ENCODE data around the gene ROS1.

ROS1 gene

GRCh38 chr6:117311310-117311709 lies 114.4 kb downstream of the ROS1 start:
- H3K4me1 ChIP-seq (ENCODE audit: control insufficient read depth in 1 of 2, insufficient read depth in 1 of 2, low read depth in 1 of 2, low read length in 1 of 2), result no peaks in the 10 kb centered on the region
- H3K9me3 ChIP-seq, result no peaks in the 10 kb centered on the region
- H3K27ac ChIP-seq, result no peak overlapping the region
- H3K36me3 ChIP-seq, result no peaks in the 10 kb centered on the region
- H3K4me3 ChIP-seq (ENCODE audit: low read depth in 1 of 2, low read length in 1 of 2), result no peak overlapping the region
- no peaks in the 10 kb centered on the region for H3K27me3 ChIP-seq
- no peak for TF ChIP-seq CTCF (IDR thresholded peaks at IDR 0.05)

GRCh38 chr6:117309611-117310010 lies 116.1 kb downstream of the ROS1 start:
- no peak overlapping the region for H3K27ac ChIP-seq
- H3K4me3 ChIP-seq (ENCODE audit: low read depth in 1 of 2, low read length in 1 of 2), result no peak overlapping the region
- H3K4me1 ChIP-seq (ENCODE audit: control insufficient read depth in 1 of 2, insufficient read depth in 1 of 2, low read depth in 1 of 2, low read length in 1 of 2), result no peaks in the 10 kb centered on the region
- H3K36me3 ChIP-seq, result no peaks in the 10 kb centered on the region
- H3K9me3 ChIP-seq, result no peaks in the 10 kb centered on the region
- no peak for TF ChIP-seq CTCF (IDR thresholded peaks at IDR 0.05)
- no peaks in the 10 kb centered on the region for H3K27me3 ChIP-seq

GRCh38 chr6:117309069-117309468 lies 116.7 kb downstream of the ROS1 start:
- no peak for TF ChIP-seq CTCF (IDR thresholded peaks at IDR 0.05)
- Histone ChIP-seq H3K4me1 (ENCODE audit: control insufficient read depth in 1 of 2, insufficient read depth in 1 of 2, low read depth in 1 of 2, low read length in 1 of 2) (no peaks in the 10 kb centered on the region), H3K36me3 (no peaks in the 10 kb centered on the region), H3K27ac (no peak overlapping the region), H3K4me3 (ENCODE audit: low read depth in 1 of 2, low read length in 1 of 2) (no peak overlapping the region), H3K27me3 (no peaks in the 10 kb centered on the region), H3K9me3 (no peaks in the 10 kb centered on the region)

- no peaks in the 10 kb centered on the region for H3K27me3 ChIP-seq
- TF ChIP-seq CTCF (IDR thresholded peaks at IDR 0.05), result no peak
- no peaks in the 10 kb centered on the region for H3K36me3 ChIP-seq
- H3K4me1 ChIP-seq (ENCODE audit: control insufficient read depth in 1 of 2, insufficient read depth in 1 of 2, low read depth in 1 of 2, low read length in 1 of 2), result no peaks in the 10 kb centered on the region
- no peak overlapping the region for H3K4me3 ChIP-seq (ENCODE audit: low read depth in 1 of 2, low read length in 1 of 2)
- H3K27ac ChIP-seq, result no peak overlapping the region
- H3K9me3 ChIP-seq, result no peaks in the 10 kb centered on the region
These were observed 118.1 kb downstream of the ROS1 start for GRCh38 chr6:117307655-117308054.

- Histone ChIP-seq H3K9me3 (no peaks in the 10 kb centered on the region), H3K4me3 (ENCODE audit: low read depth in 1 of 2, low read length in 1 of 2) (no peak overlapping the region), H3K27me3 (no peaks in the 10 kb centered on the region), H3K36me3 (no peaks in the 10 kb centered on the region), H3K27ac (no peak overlapping the region), H3K4me1 (ENCODE audit: control insufficient read depth in 1 of 2, insufficient read depth in 1 of 2, low read depth in 1 of 2, low read length in 1 of 2) (no peaks in the 10 kb centered on the region)
- TF ChIP-seq CTCF (IDR thresholded peaks at IDR 0.05), result no peak
These were observed 119.4 kb downstream of the ROS1 start for GRCh38 chr6:117306227-117306790.

- no peaks in the 10 kb centered on the region for H3K4me1 ChIP-seq (ENCODE audit: control insufficient read depth in 1 of 2, insufficient read depth in 1 of 2, low read depth in 1 of 2, low read length in 1 of 2)
These were observed 121.3 kb downstream of the ROS1 start for GRCh38 chr6:117304446-117304845.

More at GRCh38 chr6:117304446-117304845, 121.3 kb downstream of the ROS1 start:
- H3K27ac ChIP-seq, result no peak overlapping the region
- no peak for TF ChIP-seq CTCF (IDR thresholded peaks at IDR 0.05)
- no peaks in the 10 kb centered on the region for H3K36me3 ChIP-seq
- no peaks in the 10 kb centered on the region for H3K27me3 ChIP-seq
- no peaks in the 10 kb centered on the region for H3K9me3 ChIP-seq
- no peak overlapping the region for H3K4me3 ChIP-seq (ENCODE audit: low read depth in 1 of 2, low read length in 1 of 2)

Data from neutrophil (primary cell).